GM19467 (cell line): Measurements from ENCODE around the gene TMIE.

ENCODE experiments used
- ATAC-seq: cut with Tn5 transposase; IDR thresholded peaks from one replicate; pipeline ENCODE4 v1.9.1; 2021; ENCODE audit warnings: mild to moderate bottlenecking, moderate library complexity; ENCODE audit not compliant: unreplicated experiment

TMIE gene

GRCh38 chr3:46668591-46668990 lies 32.6 kb upstream of the TMIE start:
- no peak for ATAC-seq

- no peak for ATAC-seq
Observed at GRCh38 chr3:46669191-46669999, 31.8 kb upstream of the TMIE start.

- ATAC-seq, result no peak
Observed at GRCh38 chr3:46670000-46670890, 30.9 kb upstream of the TMIE start.

GRCh38 chr3:46670891-46671427 lies 30.2 kb upstream of the TMIE start:
- ATAC-seq, result no peak

GRCh38 chr3:46671541-46672348 lies 29.4 kb upstream of the TMIE start:
- ATAC-seq, result no peak

GRCh38 chr3:46672349-46672695 lies 28.9 kb upstream of the TMIE start:
- ATAC-seq, result no peak

- no peak for ATAC-seq
Observed at GRCh38 chr3:46673151-46674030, 27.8 kb upstream of the TMIE start.

GRCh38 chr3:46674031-46674845 lies 27.0 kb upstream of the TMIE start:
- no peak for ATAC-seq

- ATAC-seq, result no peak
Observed at GRCh38 chr3:46675426-46675825, 25.8 kb upstream of the TMIE start.

- ATAC-seq, result no peak
Observed at GRCh38 chr3:46675843-46676567, 25.2 kb upstream of the TMIE start.

GRCh38 chr3:46676601-46677410 lies 24.4 kb upstream of the TMIE start:
- ATAC-seq, result no peak

GRCh38 chr3:46677411-46677726 lies 23.8 kb upstream of the TMIE start:
- no peak for ATAC-seq

GRCh38 chr3:46678280-46678679 lies 22.9 kb upstream of the TMIE start:
- ATAC-seq, result no peak

GRCh38 chr3:46679681-46680080 lies 21.5 kb upstream of the TMIE start:
- ATAC-seq, result no peak

- no peak for ATAC-seq
Observed at GRCh38 chr3:46680298-46680826, 20.8 kb upstream of the TMIE start.

GRCh38 chr3:46681387-46681786 lies 19.8 kb upstream of the TMIE start:
- ATAC-seq, result no peak

GRCh38 chr3:46681856-46682540 lies 19.2 kb upstream of the TMIE start:
- ATAC-seq, result no peak
